Gastroesophageal sphincter (tissue), 4 donors: ENCODE data around the gene SYT1. TPM values are rescaled to one million over a fixed set of nuclear protein-coding genes. Genes with fewer than 3 reads are reported as not detected.

Experiments used
- ATAC-seq: fragments of 150-250 bp; one replicate; pipeline ENCODE4 v1.9.1; 2016; ENCODE audit warnings: mild to moderate bottlenecking, moderate library complexity
- H3K27ac ChIP-seq, 4 donors: fragments of 200-600 bp; sonication (generic) in 3 of 4; 1 replicate in 3 of 4; 2 replicates in 1 of 4; pipeline ENCODE4 v1.5.1; 2016 to 2019
- H3K27me3 ChIP-seq: fragments of 200-600 bp; sonication (generic); one replicate; pipeline ENCODE4 v1.5.1; 2019
- H3K36me3 ChIP-seq, 2 donors: fragments of 200-600 bp; sonication (generic); one replicate each; pipeline ENCODE4 v1.5.1; 2019; ENCODE audit warnings: control low read depth in 1 of 2
- H3K4me1 ChIP-seq, 3 donors: fragments of 200-600 bp; sonication (generic); 1 replicate in 2 of 3; 2 replicates in 1 of 3; pipeline ENCODE4 v1.5.1; 2016 to 2019; ENCODE audit warnings: control low read depth in 2 of 3
- H3K4me3 ChIP-seq, 2 donors: fragments of 200-600 bp; sonication (generic); one replicate each; pipeline ENCODE4 v1.5.1; 2019; ENCODE audit warnings: mild to moderate bottlenecking in 1 of 2, moderate library complexity in 1 of 2
- H3K9me3 ChIP-seq, 3 donors: fragments of 200-600 bp; sonication (generic); one replicate each; pipeline ENCODE4 v1.5.1; 2017 to 2019; ENCODE audit warnings: control low read depth in 2 of 3
- CTCF ChIP-seq, 4 experiments: fragments of 200-600 bp in 2 of 4; fragments of 450-650 bp in 2 of 4; sonication (generic) in 1 of 4; IDR thresholded peaks; one replicate each; pipeline ENCODE4 v1.5.1; 2017 to 2019; ENCODE audit warnings: antibody characterized with exemption in 4 of 4, mild to moderate bottlenecking in 2 of 4, moderate library complexity in 2 of 4
- EP300 ChIP-seq: sonication (generic); formaldehyde crosslinking; IDR thresholded peaks from one replicate; pipeline ENCODE4 v1.6.1; 2017; ENCODE audit warnings: antibody characterized with exemption, mild to moderate bottlenecking
- POLR2A ChIP-seq, 2 donors: fragments of 450-650 bp; IDR thresholded peaks; one replicate each; pipeline ENCODE4 v1.6.1; 2017; ENCODE audit warnings: antibody characterized with exemption in 2 of 2, mild to moderate bottlenecking in 2 of 2, moderate library complexity in 1 of 2
- POLR2AphosphoS5 ChIP-seq: sonication (generic); formaldehyde crosslinking; IDR thresholded peaks from one replicate; pipeline ENCODE4 v1.6.1; 2017; ENCODE audit warnings: antibody characterized with exemption
- WGBS, 2 donors: methylation state at CpG; one replicate each; pipeline ENCODE4 v1.1.5; 2018; ENCODE audit warnings: low coverage in 1 of 2; 5-methylcytosine and 5-hydroxymethylcytosine counted together
- total RNA-seq, 4 donors: library from RNA; depleted of rRNA; stranded (reverse); fragments of >200 nt; gene quantifications; one replicate each; pipeline ENCODE4 v1.1.0, GENCODE V29; 2016

SYT1 gene
- total RNA-seq, 4 donors from 2014 or later, result 1.9 to 6.6 (median 3.5) TPM

GRCh38 chr12:79441534-79441933 is 577.0 kb downstream of the SYT1 start:
- no peaks in the 10 kb centered on the region for H3K4me1 ChIP-seq
- TF ChIP-seq POLR2AphosphoS5, result no peak
- no peaks in the 10 kb centered on the region for H3K9me3 ChIP-seq
- no peak overlapping the region for H3K27ac ChIP-seq
- H3K36me3 ChIP-seq, result no peaks in the 10 kb centered on the region
- 89 to 100% methylated on average over 2 to 4 of the region's 4 CpGs for WGBS, 2 donors
- H3K27me3 ChIP-seq, result no peaks in the 10 kb centered on the region
- ATAC-seq, result no peak
- H3K4me3 ChIP-seq, result no peak overlapping the region

- H3K27ac ChIP-seq, result no peak overlapping the region
- H3K36me3 ChIP-seq, result no peaks in the 10 kb centered on the region
- no peaks in the 10 kb centered on the region for H3K27me3 ChIP-seq
- TF ChIP-seq CTCF (IDR thresholded peaks at IDR 0.05) (no peak), POLR2A (IDR thresholded peaks at IDR 0.05) (no peak), POLR2AphosphoS5 (no peak), EP300 (no peak)
- H3K4me3 ChIP-seq, result no peak overlapping the region
- ATAC-seq, result no peak
- H3K9me3 ChIP-seq, result no peaks in the 10 kb centered on the region
- no peaks in the 10 kb centered on the region for H3K4me1 ChIP-seq
Measured at GRCh38 chr12:79442396-79442795, 577.8 kb downstream of the SYT1 start.

- Histone ChIP-seq H3K4me3 (no peak overlapping the region), H3K27ac (no peak overlapping the region), H3K36me3 (no peaks in the 10 kb centered on the region), H3K4me1 (no peaks in the 10 kb centered on the region), H3K9me3 (no peaks in the 10 kb centered on the region), H3K27me3 (no peaks in the 10 kb centered on the region)
- ATAC-seq, result no peak
- TF ChIP-seq CTCF (IDR thresholded peaks at IDR 0.05) (no peak), POLR2AphosphoS5 (no peak), POLR2A (IDR thresholded peaks at IDR 0.05) (no peak), EP300 (no peak)
Measured at GRCh38 chr12:79444089-79444488, 579.5 kb downstream of the SYT1 start.

- WGBS, 2 donors, result 92 to 98% methylated on average over 4 to 10 of the region's 11 CpGs
- Histone ChIP-seq H3K27me3 (no peaks in the 10 kb centered on the region), H3K27ac (no peak overlapping the region), H3K9me3 (no peaks in the 10 kb centered on the region), H3K36me3 (no peaks in the 10 kb centered on the region), H3K4me3 (no peak overlapping the region), H3K4me1 (no peaks in the 10 kb centered on the region)
- no peak for TF ChIP-seq CTCF (IDR thresholded peaks at IDR 0.05)
- no peak for TF ChIP-seq POLR2AphosphoS5
- ATAC-seq, result no peak
Measured at GRCh38 chr12:79448816-79449215, 584.2 kb downstream of the SYT1 start.

GRCh38 chr12:79451365-79451764 is 586.8 kb downstream of the SYT1 start:
- no peaks in the 10 kb centered on the region for H3K4me1 ChIP-seq
- no peak overlapping the region for H3K4me3 ChIP-seq
- no peaks in the 10 kb centered on the region for H3K27me3 ChIP-seq
- TF ChIP-seq POLR2A (IDR thresholded peaks at IDR 0.05) (no peak), POLR2AphosphoS5 (no peak), EP300 (no peak), CTCF (IDR thresholded peaks at IDR 0.05) (no peak)
- no peaks in the 10 kb centered on the region for H3K9me3 ChIP-seq
- ATAC-seq, result no peak
- H3K27ac ChIP-seq, result no peak overlapping the region
- no peaks in the 10 kb centered on the region for H3K36me3 ChIP-seq

GRCh38 chr12:79451978-79452377 is 587.4 kb downstream of the SYT1 start:
- no peak overlapping the region for H3K4me3 ChIP-seq
- 38 to 43% methylated on average over 5 to 6 of the region's 6 CpGs for WGBS, 2 donors
- no peak overlapping the region for H3K27ac ChIP-seq

More at GRCh38 chr12:79451978-79452377, 587.4 kb downstream of the SYT1 start:
- ATAC-seq, result peak; percentile 69
- Histone ChIP-seq H3K27me3 (no peaks in the 10 kb centered on the region), H3K36me3 (no peaks in the 10 kb centered on the region), H3K4me1 (no peaks in the 10 kb centered on the region), H3K9me3 (no peaks in the 10 kb centered on the region)
- TF ChIP-seq POLR2A (IDR thresholded peaks at IDR 0.05), result no peak
- peak; percentile 59 for TF ChIP-seq POLR2AphosphoS5
- TF ChIP-seq CTCF (IDR thresholded peaks at IDR 0.05), result no peak
- TF ChIP-seq EP300, result no peak
